HCT116 (cell line): ENCODE measurements around the gene ZNF532.

Experiments
- ELF1 ChIP-seq: IDR thresholded peaks from 2 replicates; pipeline ENCODE4 v1.6.1; 2012; ENCODE audit warnings: low read depth, borderline replicate concordance
- EZH2 ChIP-seq: fragments of 200-600 bp; sonication (generic); IDR thresholded peaks from 2 replicates; pipeline ENCODE4 v1.6.1; 2017; ENCODE audit warnings: antibody characterized with exemption, mixed run types
- FOSL1 ChIP-seq: IDR thresholded peaks from 2 replicates; pipeline ENCODE4 v1.6.1; 2012; ENCODE audit warnings: low read depth
- POLR2A ChIP-seq: IDR thresholded peaks from 2 replicates; pipeline ENCODE4 v1.7.0; 2011; ENCODE audit warnings: borderline replicate concordance; ENCODE audit not compliant: insufficient read depth, insufficient read length; ENCODE audit errors: extremely low read depth
- RAD21 ChIP-seq: IDR thresholded peaks from 2 replicates; pipeline ENCODE4 v1.6.1; 2012; ENCODE audit warnings: low read depth, mild to moderate bottlenecking
- SIN3A ChIP-seq: IDR thresholded peaks from 2 replicates; pipeline ENCODE4 v1.6.1; 2012; ENCODE audit warnings: low read depth
- SP1 ChIP-seq: IDR thresholded peaks from 2 replicates; pipeline ENCODE4 v1.6.1; 2012; ENCODE audit warnings: low read depth
- YY1 ChIP-seq: IDR thresholded peaks from 2 replicates; pipeline ENCODE4 v1.6.1; 2011; ENCODE audit warnings: low read length, low read depth, moderate library complexity, mild to moderate bottlenecking; ENCODE audit not compliant: insufficient replicate concordance; ENCODE audit errors: extremely low read depth
- TF ChIP-seq, protein P1 (sequence below), 3 experiments: fragments of 200-600 bp in 1 of 3; sonication (generic) in 1 of 3; IDR thresholded peaks in 2 of 3; conservative IDR thresholded peaks in 1 of 3; 2 replicates each; pipeline ENCODE4 v1.5.1; 2012 to 2017; ENCODE audit warnings: low read depth in 2 of 3, low read length in 2 of 3, antibody characterized with exemption in 1 of 3, borderline replicate concordance in 1 of 3, control low read depth in 1 of 3, mild to moderate bottlenecking in 1 of 3, mixed read lengths in 1 of 3, mixed run types in 1 of 3, moderate library complexity in 1 of 3; ENCODE audit not compliant: insufficient read depth in 1 of 3
- TF ChIP-seq, protein P2 (sequence below): IDR thresholded peaks from 2 replicates; pipeline ENCODE4 v1.6.1; 2012
- TF ChIP-seq, protein P3 (sequence below): IDR thresholded peaks from 2 replicates; pipeline ENCODE4 v1.6.1; 2012

DNA sequence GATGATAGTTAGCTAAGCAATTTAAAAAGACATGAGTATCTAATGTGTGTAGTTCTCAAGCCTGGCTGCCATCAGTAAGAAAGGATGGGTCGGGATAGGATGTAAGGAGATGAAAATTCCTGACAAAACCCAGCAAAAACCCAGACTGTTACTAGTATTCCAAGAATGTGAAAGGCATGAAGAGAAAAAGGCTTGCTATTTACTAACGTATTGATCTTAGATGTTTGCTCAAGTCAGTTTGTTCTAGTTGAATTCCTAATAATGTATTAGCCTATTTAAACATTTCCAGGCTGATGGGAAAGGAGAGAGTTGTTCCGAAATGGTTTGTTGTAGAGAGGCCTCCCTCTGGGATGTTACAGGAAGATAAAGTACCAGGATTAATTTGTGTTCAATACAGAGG, 88.2 kb downstream of the ZNF532 start:
- TF ChIP-seq, protein P1, sequence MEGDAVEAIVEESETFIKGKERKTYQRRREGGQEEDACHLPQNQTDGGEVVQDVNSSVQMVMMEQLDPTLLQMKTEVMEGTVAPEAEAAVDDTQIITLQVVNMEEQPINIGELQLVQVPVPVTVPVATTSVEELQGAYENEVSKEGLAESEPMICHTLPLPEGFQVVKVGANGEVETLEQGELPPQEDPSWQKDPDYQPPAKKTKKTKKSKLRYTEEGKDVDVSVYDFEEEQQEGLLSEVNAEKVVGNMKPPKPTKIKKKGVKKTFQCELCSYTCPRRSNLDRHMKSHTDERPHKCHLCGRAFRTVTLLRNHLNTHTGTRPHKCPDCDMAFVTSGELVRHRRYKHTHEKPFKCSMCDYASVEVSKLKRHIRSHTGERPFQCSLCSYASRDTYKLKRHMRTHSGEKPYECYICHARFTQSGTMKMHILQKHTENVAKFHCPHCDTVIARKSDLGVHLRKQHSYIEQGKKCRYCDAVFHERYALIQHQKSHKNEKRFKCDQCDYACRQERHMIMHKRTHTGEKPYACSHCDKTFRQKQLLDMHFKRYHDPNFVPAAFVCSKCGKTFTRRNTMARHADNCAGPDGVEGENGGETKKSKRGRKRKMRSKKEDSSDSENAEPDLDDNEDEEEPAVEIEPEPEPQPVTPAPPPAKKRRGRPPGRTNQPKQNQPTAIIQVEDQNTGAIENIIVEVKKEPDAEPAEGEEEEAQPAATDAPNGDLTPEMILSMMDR (IDR thresholded peaks at IDR 0.05 in 2 of 3, conservative IDR thresholded peaks at IDR 0.05 in 1 of 3; ENCODE audit: borderline replicate concordance in 1 of 3, insufficient read depth in 1 of 3, low read depth in 2 of 3, low read length in 2 of 3): no peak
- TF ChIP-seq YY1: no peak
- no peak for TF ChIP-seq ELF1
- no peak for TF ChIP-seq SP1
- no peak for TF ChIP-seq FOSL1
- TF ChIP-seq SIN3A: no peak
- TF ChIP-seq EZH2: no peak
- TF ChIP-seq, protein P2, sequence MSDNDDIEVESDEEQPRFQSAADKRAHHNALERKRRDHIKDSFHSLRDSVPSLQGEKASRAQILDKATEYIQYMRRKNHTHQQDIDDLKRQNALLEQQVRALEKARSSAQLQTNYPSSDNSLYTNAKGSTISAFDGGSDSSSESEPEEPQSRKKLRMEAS: no peak
- no peak for TF ChIP-seq RAD21
- TF ChIP-seq, protein P3, sequence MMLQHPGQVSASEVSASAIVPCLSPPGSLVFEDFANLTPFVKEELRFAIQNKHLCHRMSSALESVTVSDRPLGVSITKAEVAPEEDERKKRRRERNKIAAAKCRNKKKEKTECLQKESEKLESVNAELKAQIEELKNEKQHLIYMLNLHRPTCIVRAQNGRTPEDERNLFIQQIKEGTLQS: no peak
- no peak for TF ChIP-seq POLR2A
